HG03520 (cell line): ENCODE measurements around the gene CFAP99.

Experiments used
- ATAC-seq: cut with Tn5 transposase; IDR thresholded peaks from one replicate; pipeline ENCODE4 v1.9.1; 2021; ENCODE audit warnings: mild to moderate bottlenecking, moderate library complexity; ENCODE audit not compliant: unreplicated experiment

The CFAP99 gene

GRCh38 chr4:2445130-2445529, 26.4 kb downstream of the CFAP99 start:
- no peak for ATAC-seq

- no peak for ATAC-seq
Measured at GRCh38 chr4:2445571-2445970, 26.8 kb downstream of the CFAP99 start.

- ATAC-seq, result no peak
Measured at GRCh38 chr4:2446656-2447564, 28.2 kb downstream of the CFAP99 start.

- ATAC-seq, result no peak
Measured at GRCh38 chr4:2448589-2448988, 29.8 kb downstream of the CFAP99 start.

GRCh38 chr4:2449051-2449450, 30.3 kb downstream of the CFAP99 start:
- ATAC-seq, result no peak

GRCh38 chr4:2449511-2450392, 31.0 kb downstream of the CFAP99 start:
- no peak for ATAC-seq

- ATAC-seq, result no peak
Measured at GRCh38 chr4:2450394-2451035, 31.8 kb downstream of the CFAP99 start.

GRCh38 chr4:2451036-2451520, 32.3 kb downstream of the CFAP99 start:
- ATAC-seq, result no peak

GRCh38 chr4:2451821-2452785, 33.3 kb downstream of the CFAP99 start:
- ATAC-seq, result no peak

- ATAC-seq, result no peak
Measured at GRCh38 chr4:2457481-2458295, 38.9 kb downstream of the CFAP99 start.

GRCh38 chr4:2458546-2459491, 40.1 kb downstream of the CFAP99 start:
- no peak for ATAC-seq

GRCh38 chr4:2459589-2460349, 41.0 kb downstream of the CFAP99 start:
- ATAC-seq, result no peak

- ATAC-seq, result no peak
Measured at GRCh38 chr4:2461246-2461960, 42.6 kb downstream of the CFAP99 start.

GRCh38 chr4:2462218-2462991, 43.6 kb downstream of the CFAP99 start:
- peak; percentile 75 for ATAC-seq

GRCh38 chr4:2462992-2463762, 44.4 kb downstream of the CFAP99 start:
- no peak for ATAC-seq
